HS-5 (cell line): ENCODE results near the gene ALG14.
A peak's percentile ranks its signal among the peaks of the same experiment; 100 is the strongest.
"Not testable (repeated sequence)": the region's sequence is repeated elsewhere in the genome, so short reads cannot be mapped to it uniquely, and the experiment has no call there.

ENCODE experiments used
- DNase-seq: peaks from one replicate; pipeline ENCODE4 v3.0.0-alpha.2; 2012; ENCODE audit warnings: low read depth

ALG14 gene

GRCh38 chr1:95072532-95073419 lies at the start of gene ALG14:
Gene ALG14, minus strand, starts transcription at chr1:95072951. Its CDS starts 53 bp downstream, at chr1:95072898.
- DNase-seq = peak; percentile 90

GRCh38 chr1:95122151-95122697 lies 49.5 kb upstream of the ALG14 start:
- DNase-seq = no peak

- no peak for DNase-seq
Measured at GRCh38 chr1:95119273-95119672, 46.5 kb upstream of the ALG14 start.

- DNase-seq = no peak
Measured at GRCh38 chr1:95118710-95119109, 46.0 kb upstream of the ALG14 start.

GRCh38 chr1:95118067-95118499 lies 45.3 kb upstream of the ALG14 start:
- DNase-seq = no peak

- DNase-seq = no peak
Measured at GRCh38 chr1:95117207-95118066, 44.7 kb upstream of the ALG14 start, which contains the start of gene TLCD4. Gene TLCD4, plus strand, starts transcription at chr1:95117355. Its CDS starts 26,547 bp downstream, at chr1:95143902.

GRCh38 chr1:95116580-95117206 lies 43.9 kb upstream of the ALG14 start:
- DNase-seq = no peak

- DNase-seq = no peak
Measured at GRCh38 chr1:95115708-95116137, 43.0 kb upstream of the ALG14 start.

GRCh38 chr1:95113684-95114083 lies 40.9 kb upstream of the ALG14 start:
- no peak for DNase-seq

- DNase-seq = no peak
Measured at GRCh38 chr1:95111014-95111413, 38.3 kb upstream of the ALG14 start.

- DNase-seq = no peak
Measured at GRCh38 chr1:95108792-95109191, 36.0 kb upstream of the ALG14 start.

GRCh38 chr1:95098196-95098595 lies 25.4 kb upstream of the ALG14 start:
- DNase-seq = no peak

- no peak for DNase-seq
Measured at GRCh38 chr1:95097426-95097825, 24.7 kb upstream of the ALG14 start.

- peak; percentile 70 for DNase-seq
Measured at GRCh38 chr1:95096218-95096841, 23.6 kb upstream of the ALG14 start.

GRCh38 chr1:95095833-95096217 lies 23.1 kb upstream of the ALG14 start:
- DNase-seq = no peak

GRCh38 chr1:95094923-95095322 lies 22.2 kb upstream of the ALG14 start:
- no peak for DNase-seq

- no peak for DNase-seq
Measured at GRCh38 chr1:95093296-95093695, 20.5 kb upstream of the ALG14 start.

- DNase-seq = not testable (repeated sequence)
Measured at GRCh38 chr1:95092891-95093290, 20.1 kb upstream of the ALG14 start.

GRCh38 chr1:95091290-95091689 lies 18.5 kb upstream of the ALG14 start:
- DNase-seq = not testable (repeated sequence)

- no peak for DNase-seq
Measured at GRCh38 chr1:95089650-95090287, 17.0 kb upstream of the ALG14 start.

- no peak for DNase-seq
Measured at GRCh38 chr1:95088303-95088702, 15.6 kb upstream of the ALG14 start.
